ENCODE measurements around the gene KLC3. TPM values are rescaled to one million over a fixed set of nuclear protein-coding genes. Genes with fewer than 3 reads are reported as not detected.
"Not testable (repeated sequence)": the region's sequence is repeated elsewhere in the genome, so short reads cannot be mapped to it uniquely, and the experiment has no call there.

KLC3 gene
- total RNA-seq, 1 donor from 2014 or later, result not detected

DNA sequence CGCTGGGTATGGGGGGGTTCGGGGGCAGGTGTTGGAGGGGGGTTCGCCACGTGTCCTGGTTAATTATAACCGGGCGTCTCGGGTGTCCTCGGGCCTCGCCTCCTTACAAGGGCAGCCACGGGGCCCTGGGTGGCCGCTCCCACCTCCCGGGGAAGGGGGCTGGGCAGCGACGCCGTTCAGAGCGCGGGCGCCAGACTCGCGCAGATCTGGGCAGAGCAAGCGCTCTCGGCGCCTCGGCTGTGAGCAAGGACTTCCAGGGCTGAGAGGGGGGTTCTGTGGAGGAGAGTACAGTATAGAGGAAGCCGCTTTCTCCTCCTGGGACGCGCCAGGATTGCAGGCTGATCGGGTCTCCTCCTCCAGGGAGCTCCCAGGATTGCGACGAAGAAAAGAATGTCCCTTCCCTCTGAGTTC lies 16.9 kb upstream of the KLC3 start:
- no peaks in the 10 kb centered on the region for H3K9me3 Mint-ChIP-seq
- H3K4me1 Mint-ChIP-seq, result peaks cover 18% of the 10 kb centered on the region
- H3K27ac Mint-ChIP-seq (ENCODE audit: unreplicated experiment), result no peak overlapping the region
- TF ChIP-seq CTCF (conservative IDR thresholded peaks at IDR 0.05), result no peak
- peaks cover 24% of the 10 kb centered on the region for H3K27me3 Mint-ChIP-seq (ENCODE audit: low read depth)
- DNase-seq (ENCODE audit: low read depth, low spot score), result no peak
- H3K4me3 Mint-ChIP-seq, result peak overlapping the region; percentile 15
- H3K36me3 Mint-ChIP-seq (ENCODE audit: low read depth), result no peaks in the 10 kb centered on the region

GRCh38 chr19:45324349-45324907 lies 16.1 kb upstream of the KLC3 start:
- H3K4me1 Mint-ChIP-seq, result peaks cover 18% of the 10 kb centered on the region
- no peak for TF ChIP-seq CTCF (conservative IDR thresholded peaks at IDR 0.05)
- no peak overlapping the region for H3K4me3 Mint-ChIP-seq
- no peaks in the 10 kb centered on the region for H3K36me3 Mint-ChIP-seq (ENCODE audit: low read depth)
- H3K9me3 Mint-ChIP-seq, result no peaks in the 10 kb centered on the region
- peaks cover 24% of the 10 kb centered on the region for H3K27me3 Mint-ChIP-seq (ENCODE audit: low read depth)
- no peak for DNase-seq (ENCODE audit: low read depth, low spot score)
- no peak overlapping the region for H3K27ac Mint-ChIP-seq (ENCODE audit: unreplicated experiment)

GRCh38 chr19:45327404-45328143 lies 13.0 kb upstream of the KLC3 start:
- Mint-ChIP-seq H3K4me1 (peaks cover 12% of the 10 kb centered on the region), H3K36me3 (ENCODE audit: low read depth) (no peaks in the 10 kb centered on the region), H3K4me3 (no peak overlapping the region), H3K27me3 (ENCODE audit: low read depth) (peaks cover 19% of the 10 kb centered on the region), H3K9me3 (no peaks in the 10 kb centered on the region), H3K27ac (ENCODE audit: unreplicated experiment) (no peak overlapping the region)
- DNase-seq (ENCODE audit: low read depth, low spot score), result no peak
- no peak for TF ChIP-seq CTCF (conservative IDR thresholded peaks at IDR 0.05)

DNA sequence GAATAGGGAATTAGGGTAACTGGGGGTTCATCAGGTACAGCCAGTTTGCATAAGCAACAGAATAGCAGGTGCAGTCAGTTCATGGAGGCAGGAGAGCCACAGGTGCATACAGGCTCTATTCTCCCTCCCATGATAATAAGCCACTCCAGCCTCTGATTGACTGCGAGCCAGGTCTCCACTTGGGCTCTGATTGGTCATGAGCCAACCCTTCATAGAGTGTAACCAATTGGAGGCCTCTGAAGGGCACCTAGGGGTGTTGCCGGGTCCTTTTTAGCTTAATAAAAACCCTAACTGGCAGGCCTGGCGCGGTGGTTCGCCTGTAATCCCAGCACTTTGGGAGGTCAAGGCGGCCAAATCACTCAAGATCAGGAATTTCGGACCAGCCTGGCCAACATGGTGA lies 9.1 kb upstream of the KLC3 start:
- no peak for TF ChIP-seq CTCF (conservative IDR thresholded peaks at IDR 0.05)
- no peak overlapping the region for H3K27ac Mint-ChIP-seq (ENCODE audit: unreplicated experiment)
- peaks cover 1% of the 10 kb centered on the region for H3K27me3 Mint-ChIP-seq (ENCODE audit: low read depth)
- no peak overlapping the region for H3K4me3 Mint-ChIP-seq
- peaks cover 1% of the 10 kb centered on the region for H3K4me1 Mint-ChIP-seq
- no peaks in the 10 kb centered on the region for H3K36me3 Mint-ChIP-seq (ENCODE audit: low read depth)
- no peaks in the 10 kb centered on the region for H3K9me3 Mint-ChIP-seq
- no peak for DNase-seq (ENCODE audit: low read depth, low spot score)

DNA sequence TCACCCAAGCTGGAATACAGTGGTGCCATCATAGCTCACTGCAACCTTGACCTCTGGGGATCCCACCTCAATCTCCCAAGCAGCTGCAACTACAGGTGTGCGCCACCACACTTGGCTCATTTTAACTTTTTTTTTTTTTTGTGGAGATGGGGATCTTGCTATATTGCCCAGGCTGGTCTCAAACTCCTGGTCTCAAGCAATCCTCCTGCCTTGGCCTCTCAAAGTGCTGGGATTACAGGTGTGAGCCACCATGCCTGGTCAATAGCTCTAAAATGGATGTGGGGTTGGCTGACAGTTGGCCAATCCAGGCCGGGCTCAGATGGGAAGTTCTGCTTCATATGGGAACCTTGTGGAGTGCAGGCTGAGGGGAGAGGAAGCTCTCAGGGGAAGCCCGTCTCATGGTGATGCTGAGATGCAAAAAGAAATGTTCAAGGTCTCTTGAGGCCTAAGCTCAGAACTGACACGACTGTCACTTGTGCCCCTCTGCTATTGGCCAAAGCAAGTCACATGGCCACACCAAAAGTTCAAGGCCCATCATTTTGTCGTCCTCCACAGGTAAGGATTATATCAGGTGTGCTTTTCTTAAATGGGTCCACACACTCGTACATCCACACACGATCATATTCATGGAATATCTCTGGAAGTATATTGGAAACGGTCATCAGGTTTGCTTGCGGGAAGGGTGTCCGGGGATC lies 6.8 kb upstream of the KLC3 start:
- no peak for DNase-seq (ENCODE audit: low read depth, low spot score)
- Mint-ChIP-seq H3K9me3 (no peaks in the 10 kb centered on the region), H3K36me3 (ENCODE audit: low read depth) (no peaks in the 10 kb centered on the region), H3K27me3 (ENCODE audit: low read depth) (peaks cover 14% of the 10 kb centered on the region), H3K4me1 (peaks cover 4% of the 10 kb centered on the region), H3K4me3 (no peak overlapping the region), H3K27ac (ENCODE audit: unreplicated experiment) (no peak overlapping the region)
- TF ChIP-seq CTCF (conservative IDR thresholded peaks at IDR 0.05), result no peak

DNA sequence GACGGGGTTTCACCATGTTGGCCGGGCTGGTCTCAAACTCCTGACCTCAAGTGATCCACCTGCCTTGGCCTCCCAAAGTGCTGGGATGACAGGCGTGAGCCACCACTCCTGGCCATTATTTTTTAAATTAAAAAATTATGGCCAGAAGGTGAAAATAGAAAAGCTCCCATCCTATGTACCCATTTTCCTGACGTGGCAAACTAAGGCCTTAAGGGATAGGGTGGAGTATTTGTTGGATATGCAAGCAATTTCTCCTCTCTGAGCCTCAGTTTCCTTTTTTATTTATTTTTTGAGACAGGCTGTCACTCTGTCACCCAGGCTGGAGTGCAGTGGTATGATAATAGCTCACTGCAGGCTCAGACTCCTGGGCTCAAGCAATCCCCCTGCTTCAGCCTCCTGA lies 5.7 kb upstream of the KLC3 start:
- not testable (repeated sequence) for H3K27ac Mint-ChIP-seq (ENCODE audit: unreplicated experiment); H3K9me3 Mint-ChIP-seq; H3K36me3 Mint-ChIP-seq (ENCODE audit: low read depth); H3K4me1 Mint-ChIP-seq; DNase-seq (ENCODE audit: low read depth, low spot score); H3K4me3 Mint-ChIP-seq
- H3K27me3 Mint-ChIP-seq (ENCODE audit: low read depth), result peaks cover 24% of the 10 kb centered on the region
